ENCODE data around the gene ACKR1.

Gene ACKR1

DNA sequence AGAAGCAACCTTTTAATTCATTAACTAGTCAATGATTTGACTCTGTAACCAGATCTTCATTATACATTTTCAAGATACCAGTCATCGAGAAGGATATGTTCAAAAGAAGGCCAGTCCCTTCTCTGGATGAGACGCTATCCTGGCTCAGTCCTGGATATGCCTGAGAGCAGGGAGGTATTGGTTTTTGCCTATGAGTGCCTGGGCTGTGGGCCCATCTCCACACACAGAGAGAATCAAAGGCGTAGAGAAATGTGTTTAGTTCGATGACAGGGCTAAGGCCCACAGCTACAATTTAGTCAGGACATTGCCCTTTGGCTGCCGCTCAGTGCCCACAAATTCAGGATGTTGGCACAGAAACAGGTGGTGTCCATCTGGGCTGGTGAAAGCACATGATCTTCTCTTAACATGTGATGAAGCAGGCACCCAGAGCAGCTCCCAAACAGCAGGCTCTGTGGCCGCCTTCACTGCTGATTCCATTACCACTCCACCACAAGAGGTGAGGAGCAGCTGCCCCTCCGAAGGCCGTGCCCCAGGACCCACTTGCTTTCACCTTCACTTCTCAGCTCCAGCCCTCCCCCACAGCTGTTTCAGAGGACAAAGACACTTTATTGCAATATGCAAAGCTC is 24.7 kb downstream of the ACKR1 start:
- DNase-seq (ENCODE audit: low spot score): no peak
- in situ Hi-C loops (cut with MboI; ENCODE audit: low sequenced_read_pairs, unreplicated experiment): no loop called here
- TF ChIP-seq, protein P1, sequence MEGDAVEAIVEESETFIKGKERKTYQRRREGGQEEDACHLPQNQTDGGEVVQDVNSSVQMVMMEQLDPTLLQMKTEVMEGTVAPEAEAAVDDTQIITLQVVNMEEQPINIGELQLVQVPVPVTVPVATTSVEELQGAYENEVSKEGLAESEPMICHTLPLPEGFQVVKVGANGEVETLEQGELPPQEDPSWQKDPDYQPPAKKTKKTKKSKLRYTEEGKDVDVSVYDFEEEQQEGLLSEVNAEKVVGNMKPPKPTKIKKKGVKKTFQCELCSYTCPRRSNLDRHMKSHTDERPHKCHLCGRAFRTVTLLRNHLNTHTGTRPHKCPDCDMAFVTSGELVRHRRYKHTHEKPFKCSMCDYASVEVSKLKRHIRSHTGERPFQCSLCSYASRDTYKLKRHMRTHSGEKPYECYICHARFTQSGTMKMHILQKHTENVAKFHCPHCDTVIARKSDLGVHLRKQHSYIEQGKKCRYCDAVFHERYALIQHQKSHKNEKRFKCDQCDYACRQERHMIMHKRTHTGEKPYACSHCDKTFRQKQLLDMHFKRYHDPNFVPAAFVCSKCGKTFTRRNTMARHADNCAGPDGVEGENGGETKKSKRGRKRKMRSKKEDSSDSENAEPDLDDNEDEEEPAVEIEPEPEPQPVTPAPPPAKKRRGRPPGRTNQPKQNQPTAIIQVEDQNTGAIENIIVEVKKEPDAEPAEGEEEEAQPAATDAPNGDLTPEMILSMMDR (IDR thresholded peaks at IDR 0.05; ENCODE audit: borderline replicate concordance, control extremely low read depth, extremely low read depth, insufficient read depth, missing control alignments): no peak

DNA sequence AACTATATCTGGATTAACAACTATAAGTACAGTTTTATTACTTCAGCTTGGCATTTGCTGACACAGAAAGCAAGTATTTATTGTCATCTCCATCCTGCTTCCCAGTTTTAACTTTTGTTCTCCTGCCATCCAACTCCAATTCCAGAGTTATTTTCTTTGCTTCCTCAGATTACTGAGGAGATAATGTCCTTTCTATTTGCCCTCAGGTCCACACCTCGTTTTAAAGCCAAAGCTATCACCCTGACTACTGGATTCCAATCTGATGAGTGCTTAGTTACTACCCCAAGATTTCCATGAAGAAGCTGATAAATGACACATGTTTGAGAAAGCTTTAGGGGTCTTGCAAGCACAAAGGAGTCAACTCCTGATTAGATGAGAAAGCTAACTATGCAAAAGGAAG is 25.2 kb downstream of the ACKR1 start:
- in situ Hi-C loops (cut with MboI; ENCODE audit: low sequenced_read_pairs, unreplicated experiment): no loop called here
- TF ChIP-seq, protein P1 (IDR thresholded peaks at IDR 0.05; ENCODE audit: borderline replicate concordance, control extremely low read depth, extremely low read depth, insufficient read depth, missing control alignments): no peak
- DNase-seq (ENCODE audit: low spot score): no peak

DNA sequence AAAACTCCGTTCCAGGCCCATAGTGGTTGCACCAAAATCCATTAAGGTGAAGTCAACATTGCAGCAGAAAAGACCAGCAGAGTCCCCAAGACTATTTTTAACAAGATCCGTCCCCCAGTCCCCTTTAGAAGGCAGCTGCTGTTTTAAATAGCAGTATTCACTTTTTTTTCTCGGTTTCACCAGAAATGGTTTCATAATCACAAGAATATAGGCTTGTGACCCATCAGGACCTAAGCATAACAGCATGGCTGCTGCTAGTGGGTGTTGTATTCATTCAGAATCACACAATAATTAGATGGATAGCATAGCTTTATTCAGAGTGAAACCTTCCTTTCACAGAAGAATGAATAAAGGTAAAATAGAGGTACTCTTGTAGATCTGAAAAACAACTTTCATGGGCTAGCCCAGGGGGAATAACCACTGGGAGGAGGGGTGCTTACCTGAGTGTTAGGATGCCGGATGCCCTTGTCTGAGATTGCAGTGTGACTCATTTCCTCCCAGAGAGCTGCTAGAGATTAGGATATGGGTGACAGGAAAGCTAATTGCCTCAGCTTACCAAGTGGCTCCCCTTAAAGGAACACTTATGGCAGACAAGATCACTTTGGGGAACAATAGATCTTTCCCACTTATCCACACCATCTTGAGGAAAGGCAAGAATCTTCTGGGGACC is 35.0 kb downstream of the ACKR1 start:
- peak; percentile 55 for DNase-seq (ENCODE audit: low spot score)
- in situ Hi-C loops (cut with MboI; ENCODE audit: low sequenced_read_pairs, unreplicated experiment): no loop called here
- TF ChIP-seq, protein P1 (IDR thresholded peaks at IDR 0.05; ENCODE audit: borderline replicate concordance, control extremely low read depth, extremely low read depth, insufficient read depth, missing control alignments): no peak

DNA sequence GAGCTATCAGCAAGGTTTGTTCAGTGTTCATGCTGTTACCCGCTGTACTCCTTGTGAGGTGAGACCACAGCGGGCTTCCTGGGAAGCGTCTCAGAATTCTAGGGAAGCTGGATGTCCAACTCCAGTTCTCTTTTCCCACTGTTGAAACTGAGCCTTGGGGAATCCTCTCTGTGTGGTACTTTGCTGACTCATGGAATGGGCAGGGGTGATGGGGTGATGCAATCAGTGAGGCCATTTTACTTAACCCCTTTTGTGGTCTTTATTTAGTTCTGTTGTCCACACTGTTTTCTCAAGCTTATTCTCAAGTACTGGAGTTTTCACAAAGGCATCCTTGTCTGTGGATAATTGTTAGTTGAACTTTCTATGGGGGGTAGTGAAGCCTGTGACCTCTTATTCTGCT is 42.6 kb downstream of the ACKR1 start:
- no peak for DNase-seq (ENCODE audit: low spot score)
- in situ Hi-C loops (cut with MboI; ENCODE audit: low sequenced_read_pairs, unreplicated experiment): no loop called here

DNA sequence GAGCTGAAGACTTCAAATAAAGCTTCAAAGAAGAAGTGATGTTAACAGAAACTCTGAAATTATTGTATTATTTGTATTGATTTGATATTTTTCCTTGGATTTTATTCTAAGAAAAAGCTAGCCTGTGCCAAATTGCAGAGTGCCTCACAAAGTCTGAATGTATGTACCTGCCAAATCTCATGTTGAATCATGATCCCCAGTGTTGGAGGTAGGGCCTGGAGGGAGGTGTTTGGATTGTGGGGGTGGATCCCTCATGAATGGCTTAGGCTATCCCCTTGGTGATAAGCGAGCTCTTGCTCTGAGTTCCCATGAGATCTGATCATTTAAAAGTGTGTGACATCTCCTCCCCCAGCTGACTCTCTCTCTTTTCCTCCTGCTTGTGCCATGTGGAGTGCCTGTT is 43.6 kb downstream of the ACKR1 start:
- DNase-seq (ENCODE audit: low spot score): no peak
- in situ Hi-C loops (cut with MboI; ENCODE audit: low sequenced_read_pairs, unreplicated experiment): no loop called here
- TF ChIP-seq, protein P1 (IDR thresholded peaks at IDR 0.05; ENCODE audit: borderline replicate concordance, control extremely low read depth, extremely low read depth, insufficient read depth, missing control alignments): no peak

More for the DNA sequence above, 42.6 kb downstream of the ACKR1 start:
- TF ChIP-seq, protein P1 (IDR thresholded peaks at IDR 0.05; ENCODE audit: borderline replicate concordance, control extremely low read depth, extremely low read depth, insufficient read depth, missing control alignments): no peak

DNA sequence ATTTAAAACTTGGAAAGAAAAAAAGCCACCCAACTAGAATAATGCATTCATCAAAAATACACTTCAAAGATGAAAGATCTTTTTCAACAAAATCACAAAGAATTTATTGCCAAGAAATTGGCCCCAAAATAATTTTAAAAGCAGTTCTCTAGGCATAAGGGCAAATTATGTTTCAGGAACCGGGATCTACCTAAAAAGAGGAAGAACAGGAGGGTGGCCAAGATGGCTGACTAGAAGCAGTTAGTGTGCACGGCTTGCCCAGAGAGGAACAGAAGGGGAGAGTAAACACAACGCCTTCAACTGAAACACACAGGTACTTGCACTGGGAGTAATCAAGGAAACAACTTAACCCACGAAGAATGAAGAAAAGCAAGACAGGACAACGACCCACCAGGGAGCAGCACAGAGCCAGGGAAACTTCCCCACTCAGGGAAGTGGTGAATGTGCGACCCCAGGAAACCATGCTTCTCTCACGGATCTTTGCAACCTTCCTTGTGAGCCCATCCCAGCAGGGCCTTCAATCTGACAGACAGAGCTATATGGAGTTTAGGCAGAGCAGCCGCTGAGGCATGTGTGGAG is 46.1 kb downstream of the ACKR1 start:
- DNase-seq (ENCODE audit: low spot score): no peak
- in situ Hi-C loops (cut with MboI; ENCODE audit: low sequenced_read_pairs, unreplicated experiment): no loop called here
- TF ChIP-seq, protein P1 (IDR thresholded peaks at IDR 0.05; ENCODE audit: borderline replicate concordance, control extremely low read depth, extremely low read depth, insufficient read depth, missing control alignments): no peak
